GM12878 (cell line): ENCODE data around the gene PNMA1. TPM values are rescaled to one million over a fixed set of nuclear protein-coding genes. Genes with fewer than 3 reads are reported as not detected.

Source experiments
- BCL11A ChIP-seq: IDR thresholded peaks from 2 replicates; pipeline ENCODE4 v1.6.1; 2011; ENCODE audit warnings: low read depth, low read length
- E2F4 ChIP-seq: IDR thresholded peaks from 2 replicates; pipeline ENCODE4 v1.6.1; 2012; ENCODE audit warnings: low read depth, low read length, improper control_type of control experiment
- EP300 ChIP-seq, 2 experiments: fragments of 150-350 bp in 1 of 2; IDR thresholded peaks; 2 replicates each; pipeline ENCODE4 v1.6.1; 2011 to 2012; ENCODE audit warnings: low read depth in 2 of 2, low read length in 2 of 2, borderline replicate concordance in 1 of 2, improper control_type of control experiment in 1 of 2, inconsistent platforms in 1 of 2; ENCODE audit not compliant: control insufficient read depth in 1 of 2
- ESRRA ChIP-seq: IDR thresholded peaks from 2 replicates; pipeline ENCODE4 v1.6.1; 2012; ENCODE audit warnings: mild to moderate bottlenecking, low read length, improper control_type of control experiment
- EZH2 ChIP-seq: IDR thresholded peaks from 2 replicates; pipeline ENCODE4 v1.6.1; 2012; ENCODE audit warnings: low read depth, mild to moderate bottlenecking, control low read depth, inconsistent platforms, low read length, borderline replicate concordance; ENCODE audit not compliant: control insufficient read depth
- FOS ChIP-seq: IDR thresholded peaks from 3 replicates; pipeline ENCODE4 v1.6.1; 2011; ENCODE audit warnings: borderline replicate concordance; ENCODE audit not compliant: insufficient read length; ENCODE audit errors: extremely low read depth
- HCFC1 ChIP-seq: fragments of 150-350 bp; IDR thresholded peaks from 2 replicates; pipeline ENCODE4 v1.6.1; 2014; ENCODE audit warnings: low read length
- HDAC2 ChIP-seq: fragments of 200-600 bp; sonication (generic); IDR thresholded peaks from 2 replicates; pipeline ENCODE4 v1.6.1; 2017
- LARP7 ChIP-seq: fragments of 450-650 bp; IDR thresholded peaks from 2 replicates; pipeline ENCODE4 v1.6.1; 2017; ENCODE audit warnings: mild to moderate bottlenecking
- MYB ChIP-seq: fragments of 150-350 bp; IDR thresholded peaks from 2 replicates; pipeline ENCODE4 v1.6.1; 2014; ENCODE audit warnings: mild to moderate bottlenecking, low read depth, low read length, borderline replicate concordance
- NFYA ChIP-seq: IDR thresholded peaks from 2 replicates; pipeline ENCODE4 v1.6.1; 2011; ENCODE audit warnings: low read depth, mild to moderate bottlenecking, low read length, improper control_type of control experiment, borderline replicate concordance
- PAX5 ChIP-seq: IDR thresholded peaks from 2 replicates; pipeline ENCODE4 v1.6.1; 2011; ENCODE audit warnings: low read depth, low read length, borderline replicate concordance
- PML ChIP-seq: IDR thresholded peaks from 2 replicates; pipeline ENCODE4 v1.6.1; 2012; ENCODE audit warnings: low read length, inconsistent platforms
- RAD21 ChIP-seq: IDR thresholded peaks from 2 replicates; pipeline ENCODE4 v1.6.1; 2011; ENCODE audit warnings: mild to moderate bottlenecking, low read depth, low read length, moderate library complexity; ENCODE audit not compliant: insufficient read depth
- RAD51 ChIP-seq: fragments of 450-650 bp; IDR thresholded peaks from 2 replicates; pipeline ENCODE4 v1.6.1; 2016; ENCODE audit warnings: moderate library complexity, mild to moderate bottlenecking, inconsistent platforms
- SMAD5 ChIP-seq: IDR thresholded peaks from 2 replicates; pipeline ENCODE4 v1.6.1; 2016; ENCODE audit warnings: antibody characterized with exemption, low read depth
- SUPT20H ChIP-seq: IDR thresholded peaks from 2 replicates; pipeline ENCODE4 v1.6.1; 2011; ENCODE audit warnings: low read depth, mild to moderate bottlenecking, low read length, moderate library complexity, borderline replicate concordance; ENCODE audit not compliant: control insufficient read depth
- SUZ12 ChIP-seq: fragments of 200-600 bp; sonication (generic); IDR thresholded peaks from one replicate; pipeline ENCODE4 v1.6.1; 2018; ENCODE audit warnings: antibody characterized with exemption, mild to moderate bottlenecking; ENCODE audit not compliant: unreplicated experiment
- TBL1XR1 ChIP-seq: IDR thresholded peaks from 2 replicates; pipeline ENCODE4 v1.6.1; 2012; ENCODE audit warnings: low read depth, low read length, improper control_type of control experiment
- ZNF274 ChIP-seq: IDR thresholded peaks from one replicate; pipeline ENCODE4 v1.8.0; 2011; ENCODE audit not compliant: insufficient read length, insufficient read depth
- ZSCAN29 ChIP-seq: fragments of 450-650 bp; IDR thresholded peaks from 2 replicates; pipeline ENCODE4 v1.6.1; 2017; ENCODE audit warnings: mild to moderate bottlenecking, moderate library complexity
- polyA plus RNA-seq, 11 experiments: library from polyadenylated mRNA; depleted of rRNA in 4 of 11; unstranded in 6 of 11; stranded (reverse) in 5 of 11; fragments of >200 nt; fragmentation: Nextera tagmentation in 4 of 11; fragmentation: Illumina TruSeq in 1 of 11; extraction: Ambion mirVana in 4 of 11; extraction: Trizol in 1 of 11; gene quantifications; 1 replicate in 1 of 11; 2 replicates in 10 of 11; pipeline versions ENCODE4 v1.2.1 to v1.2.3, GENCODE V29; 2011 to 2016; ENCODE audit warnings: inconsistent platforms in 2 of 11, missing spikeins in 2 of 11, low read depth in 1 of 11
- total RNA-seq, 4 experiments: library from RNA; depleted of rRNA in 3 of 4; stranded (reverse); fragments of >200 nt in 3 of 4; fragmentation: Illumina TruSeq in 1 of 4; extraction: Trizol in 1 of 4; gene quantifications; 2 replicates each; pipeline versions ENCODE4 v1.2.1 to v1.2.3, GENCODE V29; 2013 to 2021
- TF ChIP-seq, protein P1 (sequence below): IDR thresholded peaks from 2 replicates; pipeline ENCODE4 v1.6.1; 2012; ENCODE audit warnings: low read length, inconsistent platforms
- TF ChIP-seq, protein P2 (sequence below): fragments of 450-650 bp; formaldehyde crosslinking; IDR thresholded peaks from 2 replicates; pipeline ENCODE4 v1.5.0; 2022; ENCODE audit warnings: mild to moderate bottlenecking, missing genetic modification characterization
- TF ChIP-seq, protein P3 (sequence below): IDR thresholded peaks from 2 replicates; pipeline ENCODE4 v1.6.1; 2011; ENCODE audit warnings: borderline replicate concordance, low read depth, mild to moderate bottlenecking, moderate library complexity, mixed read lengths, low read length; ENCODE audit not compliant: insufficient read depth; ENCODE audit errors: extremely low read length

PNMA1 gene
- total and polyA plus RNA-seq, 10 of the 15 experiments (the other 5 are each of a cell fraction or from before 2014, with no cell fraction given), result 1.8 to 39.3 (median 11.1) TPM

DNA sequence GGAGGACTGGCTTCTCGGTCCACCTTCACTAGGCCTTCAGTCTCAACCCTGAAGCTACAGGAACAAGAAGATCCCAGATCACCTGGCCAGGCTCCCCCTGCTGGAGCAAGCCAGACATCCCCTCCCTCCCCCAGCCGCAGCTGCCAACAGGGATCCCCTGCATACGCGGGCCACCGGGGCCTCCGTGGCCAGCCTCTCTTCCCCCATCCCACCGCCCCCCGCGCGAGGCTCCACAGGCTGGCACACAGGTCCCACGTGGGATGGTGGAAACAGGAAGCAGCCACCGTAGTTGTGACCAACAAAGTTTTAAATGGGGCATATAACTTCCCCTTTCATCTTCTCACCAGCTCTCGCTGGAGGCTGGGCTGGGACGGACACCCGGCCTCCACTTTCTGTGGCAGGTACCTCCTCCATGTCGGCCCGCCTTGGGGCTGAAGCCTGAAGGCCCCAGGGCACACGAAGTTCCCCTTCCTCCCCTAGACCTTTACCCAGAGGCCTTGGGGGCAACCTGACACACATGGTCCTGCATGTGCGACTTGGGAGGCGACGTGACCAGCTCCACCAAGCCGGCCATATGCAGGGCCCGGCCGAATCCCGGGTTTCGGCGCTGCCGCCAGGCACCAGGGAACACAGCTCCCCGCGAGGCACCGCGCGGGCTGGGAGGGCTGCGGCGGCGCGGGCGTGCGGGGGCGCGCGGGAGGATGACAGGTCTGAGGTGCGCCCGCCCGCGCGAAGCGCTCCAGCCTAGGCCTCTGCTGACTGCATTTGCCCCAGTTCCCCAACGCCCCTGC, 44.4 kb upstream of the PNMA1 start (continued):
- TF ChIP-seq E2F4 (no peak), ZNF274 (no peak), HCFC1 (no peak), PML (no peak), SMAD5 (no peak), RAD51 (0 out of 2 replicates have a peak, but pooled peaks have one; percentile 15), NFYA (no peak), MYB (no peak), RAD21 (peak; percentile 49), ZSCAN29 (no peak), LARP7 (peak; percentile 17; the same call in 1 of the 2 replicates), ESRRA (no peak), TBL1XR1 (no peak), FOS (no peak), PAX5 (peak; percentile 37; the same call in 1 of the 2 replicates), EP300 (IDR thresholded peaks at IDR 0.05; ENCODE audit: borderline replicate concordance in 1 of 2, control insufficient read depth in 1 of 2, low read depth in 2 of 2, low read length in 2 of 2) (no peak; a peak in 1 of 4 replicates), HDAC2 (no peak), BCL11A (0 out of 2 replicates have a peak, but pooled peaks have one; percentile 6), SUZ12 (no peak), EZH2 (no peak), SUPT20H (no peak)
- TF ChIP-seq, protein P1, sequence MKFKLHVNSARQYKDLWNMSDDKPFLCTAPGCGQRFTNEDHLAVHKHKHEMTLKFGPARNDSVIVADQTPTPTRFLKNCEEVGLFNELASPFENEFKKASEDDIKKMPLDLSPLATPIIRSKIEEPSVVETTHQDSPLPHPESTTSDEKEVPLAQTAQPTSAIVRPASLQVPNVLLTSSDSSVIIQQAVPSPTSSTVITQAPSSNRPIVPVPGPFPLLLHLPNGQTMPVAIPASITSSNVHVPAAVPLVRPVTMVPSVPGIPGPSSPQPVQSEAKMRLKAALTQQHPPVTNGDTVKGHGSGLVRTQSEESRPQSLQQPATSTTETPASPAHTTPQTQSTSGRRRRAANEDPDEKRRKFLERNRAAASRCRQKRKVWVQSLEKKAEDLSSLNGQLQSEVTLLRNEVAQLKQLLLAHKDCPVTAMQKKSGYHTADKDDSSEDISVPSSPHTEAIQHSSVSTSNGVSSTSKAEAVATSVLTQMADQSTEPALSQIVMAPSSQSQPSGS, result no peak
- TF ChIP-seq, protein P2, sequence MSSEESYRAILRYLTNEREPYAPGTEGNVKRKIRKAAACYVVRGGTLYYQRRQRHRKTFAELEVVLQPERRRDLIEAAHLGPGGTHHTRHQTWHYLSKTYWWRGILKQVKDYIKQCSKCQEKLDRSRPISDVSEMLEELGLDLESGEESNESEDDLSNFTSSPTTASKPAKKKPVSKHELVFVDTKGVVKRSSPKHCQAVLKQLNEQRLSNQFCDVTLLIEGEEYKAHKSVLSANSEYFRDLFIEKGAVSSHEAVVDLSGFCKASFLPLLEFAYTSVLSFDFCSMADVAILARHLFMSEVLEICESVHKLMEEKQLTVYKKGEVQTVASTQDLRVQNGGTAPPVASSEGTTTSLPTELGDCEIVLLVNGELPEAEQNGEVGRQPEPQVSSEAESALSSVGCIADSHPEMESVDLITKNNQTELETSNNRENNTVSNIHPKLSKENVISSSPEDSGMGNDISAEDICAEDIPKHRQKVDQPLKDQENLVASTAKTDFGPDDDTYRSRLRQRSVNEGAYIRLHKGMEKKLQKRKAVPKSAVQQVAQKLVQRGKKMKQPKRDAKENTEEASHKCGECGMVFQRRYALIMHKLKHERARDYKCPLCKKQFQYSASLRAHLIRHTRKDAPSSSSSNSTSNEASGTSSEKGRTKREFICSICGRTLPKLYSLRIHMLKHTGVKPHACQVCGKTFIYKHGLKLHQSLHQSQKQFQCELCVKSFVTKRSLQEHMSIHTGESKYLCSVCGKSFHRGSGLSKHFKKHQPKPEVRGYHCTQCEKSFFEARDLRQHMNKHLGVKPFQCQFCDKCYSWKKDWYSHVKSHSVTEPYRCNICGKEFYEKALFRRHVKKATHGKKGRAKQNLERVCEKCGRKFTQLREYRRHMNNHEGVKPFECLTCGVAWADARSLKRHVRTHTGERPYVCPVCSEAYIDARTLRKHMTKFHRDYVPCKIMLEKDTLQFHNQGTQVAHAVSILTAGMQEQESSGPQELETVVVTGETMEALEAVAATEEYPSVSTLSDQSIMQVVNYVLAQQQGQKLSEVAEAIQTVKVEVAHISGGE (CRISPR knock-in tag), result no peak
- TF ChIP-seq, protein P3, sequence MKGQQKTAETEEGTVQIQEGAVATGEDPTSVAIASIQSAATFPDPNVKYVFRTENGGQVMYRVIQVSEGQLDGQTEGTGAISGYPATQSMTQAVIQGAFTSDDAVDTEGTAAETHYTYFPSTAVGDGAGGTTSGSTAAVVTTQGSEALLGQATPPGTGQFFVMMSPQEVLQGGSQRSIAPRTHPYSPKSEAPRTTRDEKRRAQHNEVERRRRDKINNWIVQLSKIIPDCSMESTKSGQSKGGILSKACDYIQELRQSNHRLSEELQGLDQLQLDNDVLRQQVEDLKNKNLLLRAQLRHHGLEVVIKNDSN, result peak; percentile 40
